H1 (cell line): ENCODE results near the gene NUDC. TPM values are rescaled to one million over a fixed set of nuclear protein-coding genes. Genes with fewer than 3 reads are reported as not detected.

Source experiments
- CBX8 ChIP-seq: fragments of 300-800, 300-1000 bp; sonication (generic); IDR thresholded peaks from 2 replicates; pipeline ENCODE4 v1.7.1; 2016; ENCODE audit warnings: low read depth, low read length, borderline replicate concordance
- CHD1 ChIP-seq: IDR thresholded peaks from 2 replicates; pipeline ENCODE4 v1.6.1; 2012; ENCODE audit warnings: low read depth, low read length, improper control_type of control experiment
- CHD7 ChIP-seq: fragments of 300-600 bp; sonication (generic); IDR thresholded peaks from 2 replicates; pipeline ENCODE4 v1.7.1; 2012; ENCODE audit warnings: low read length, moderate library complexity, mild to moderate bottlenecking, inconsistent platforms; ENCODE audit not compliant: insufficient replicate concordance
- EZH2 ChIP-seq: fragments of 200-600 bp; sonication (generic); IDR thresholded peaks from 2 replicates; pipeline ENCODE4 v1.7.1; 2012; ENCODE audit warnings: low read depth, mild to moderate bottlenecking, moderate library complexity, low read length, inconsistent platforms; ENCODE audit not compliant: severe bottlenecking
- FOSL1 ChIP-seq: IDR thresholded peaks from 2 replicates; pipeline ENCODE4 v1.6.1; 2011; ENCODE audit warnings: mild to moderate bottlenecking, low read depth, low read length, moderate library complexity; ENCODE audit not compliant: insufficient read depth
- GABPA ChIP-seq: IDR thresholded peaks from 2 replicates; pipeline ENCODE4 v1.6.1; 2011; ENCODE audit warnings: mild to moderate bottlenecking, low read length, moderate library complexity, borderline replicate concordance; ENCODE audit not compliant: insufficient read depth
- HDAC6 ChIP-seq: IDR thresholded peaks from one replicate; pipeline ENCODE4 v1.7.1; 2012; ENCODE audit warnings: low read depth, mild to moderate bottlenecking, inconsistent platforms, low read length, moderate library complexity
- POLR2A ChIP-seq, 2 experiments: IDR thresholded peaks; 1 replicate in 1 of 2; 2 replicates in 1 of 2; pipeline ENCODE4 v1.6.1; 2011; ENCODE audit warnings: low read depth in 2 of 2, low read length in 2 of 2, mild to moderate bottlenecking in 2 of 2; ENCODE audit errors: control extremely low read depth in 1 of 2
- SP2 ChIP-seq: IDR thresholded peaks from 2 replicates; pipeline ENCODE4 v1.6.1; 2012; ENCODE audit warnings: mild to moderate bottlenecking, low read length, inconsistent platforms
- SUZ12 ChIP-seq: fragments of 200-600 bp; sonication (generic); IDR thresholded peaks from 2 replicates; pipeline ENCODE4 v1.6.1; 2012; ENCODE audit warnings: mild to moderate bottlenecking, inconsistent platforms, low read length, moderate library complexity, mixed read lengths
- YY1 ChIP-seq: IDR thresholded peaks from 2 replicates; pipeline ENCODE4 v1.6.1; 2011; ENCODE audit warnings: low read depth, mild to moderate bottlenecking, low read length
- ZNF274 ChIP-seq: IDR thresholded peaks from 2 replicates; pipeline ENCODE4 v1.7.0; 2012; ENCODE audit warnings: low read length, borderline replicate concordance; ENCODE audit errors: extremely low read depth
- polyA plus RNA-seq, 7 experiments: library from polyadenylated mRNA; depleted of rRNA in 3 of 7; stranded (reverse) in 5 of 7; unstranded in 2 of 7; fragments of >200 nt in 5 of 7; fragments of 200-250 nt in 2 of 7; gene quantifications; 1 replicate in 5 of 7; 2 replicates in 1 of 7; 4 replicates in 1 of 7; pipeline versions ENCODE4 v1.2.1 to v1.2.3, GENCODE V29; 2011 to 2013; ENCODE audit warnings: missing spikeins in 2 of 7, mixed read lengths in 2 of 7
- total RNA-seq: library from RNA; stranded (reverse); fragmentation: NEBNext Ultra II Directional; extraction: Animal tissue kit (Norgen Biotek cat#: 25700); gene quantifications from 2 replicates; pipeline ENCODE4 v1.2.1, GENCODE V29; 2021
- TF ChIP-seq, protein P1 (sequence below): IDR thresholded peaks from 2 replicates; pipeline ENCODE4 v1.6.1; 2012; ENCODE audit warnings: inconsistent platforms

NUDC gene
- total and polyA plus RNA-seq, 2 of the 8 experiments (the other 6 are each of a cell fraction or from before 2014, with no cell fraction given): 43.2 to 131 TPM

DNA sequence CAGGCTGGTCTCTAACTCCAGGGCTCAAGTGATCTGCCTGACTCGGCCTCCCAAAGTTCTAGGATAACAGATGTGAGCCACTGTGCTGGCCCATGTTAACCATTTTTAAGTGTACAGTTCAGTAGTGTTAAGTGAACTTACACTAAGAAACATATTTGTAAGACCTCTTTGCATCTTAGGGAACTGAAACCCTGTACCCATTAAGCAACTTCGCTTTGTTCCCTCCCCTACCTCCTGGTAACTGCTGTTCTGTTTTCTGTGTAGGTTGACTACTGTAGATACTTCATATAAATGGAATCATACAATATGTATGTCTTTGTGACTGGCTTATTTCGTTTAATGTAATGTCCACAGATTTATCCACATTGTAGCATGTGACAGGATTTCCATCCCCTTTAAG is 11.0 kb downstream of the NUDC start (continued):
- TF ChIP-seq CHD7 (no peak), EZH2 (no peak), CBX8 (no peak), GABPA (no peak), HDAC6 (no peak), YY1 (no peak), POLR2A (IDR thresholded peaks at IDR 0.05; ENCODE audit: control extremely low read depth in 1 of 2, low read depth in 2 of 2, low read length in 2 of 2) (no peak), SP2 (no peak), SUZ12 (no peak), FOSL1 (no peak), ZNF274 (no peak), CHD1 (no peak)
- TF ChIP-seq, protein P1, sequence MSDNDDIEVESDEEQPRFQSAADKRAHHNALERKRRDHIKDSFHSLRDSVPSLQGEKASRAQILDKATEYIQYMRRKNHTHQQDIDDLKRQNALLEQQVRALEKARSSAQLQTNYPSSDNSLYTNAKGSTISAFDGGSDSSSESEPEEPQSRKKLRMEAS: no peak
